NK-92 (cell line): ENCODE measurements around the gene KLHL22.

Experiments
- DNase-seq: peaks from one replicate; lab custom pipeline; 2025; ENCODE audit not compliant: unreplicated experiment; lab: John Stamatoyannopoulos, UW

The KLHL22 gene

GRCh38 chr22:20449819-20450550 lies 45.6 kb downstream of the KLHL22 start:
- no peak for DNase-seq

- no peak for DNase-seq
Measured at GRCh38 chr22:20448630-20449029, 47.0 kb downstream of the KLHL22 start.

- DNase-seq, result no peak
Measured at GRCh38 chr22:20446383-20446970, 49.1 kb downstream of the KLHL22 start.

GRCh38 chr22:20444325-20444724 lies 51.3 kb downstream of the KLHL22 start:
- DNase-seq, result no peak

- no peak for DNase-seq
Measured at GRCh38 chr22:20442485-20443284, 52.9 kb downstream of the KLHL22 start.

- no peak for DNase-seq
Measured at GRCh38 chr22:20441631-20442484, 53.7 kb downstream of the KLHL22 start.

GRCh38 chr22:20440637-20441591 lies 54.7 kb downstream of the KLHL22 start:
- no peak for DNase-seq

- no peak for DNase-seq
Measured at GRCh38 chr22:20439928-20440575, 55.5 kb downstream of the KLHL22 start.

- no peak for DNase-seq
Measured at GRCh38 chr22:20439556-20439927, 56.1 kb downstream of the KLHL22 start.

- no peak for DNase-seq
Measured at GRCh38 chr22:20438678-20439492, 56.7 kb downstream of the KLHL22 start.

GRCh38 chr22:20438427-20438677 lies 57.2 kb downstream of the KLHL22 start:
- no peak for DNase-seq

- DNase-seq, result no peak
Measured at GRCh38 chr22:20437613-20438426, 57.8 kb downstream of the KLHL22 start, which contains the start of gene SCARF2. TSS of gene SCARF2 (minus strand) at chr22:20437825. CDS start at chr22:20437754, 71 bp downstream.

- DNase-seq, result no peak
Measured at GRCh38 chr22:20436768-20437612, 58.6 kb downstream of the KLHL22 start.

- DNase-seq, result no peak
Measured at GRCh38 chr22:20436307-20436767, 59.3 kb downstream of the KLHL22 start.

- DNase-seq, result no peak
Measured at GRCh38 chr22:20435436-20436306, 59.9 kb downstream of the KLHL22 start.

- DNase-seq, result no peak
Measured at GRCh38 chr22:20434773-20435172, 60.8 kb downstream of the KLHL22 start.
